ENCODE measurements around the gene GCFC2.
"Not testable (repeated sequence)": the region's sequence is repeated elsewhere in the genome, so short reads cannot be mapped to it uniquely, and the experiment has no call there.

The GCFC2 gene

GRCh38 chr2:75676464-75676863, 34.3 kb downstream of the GCFC2 start:
- no peak for DNase-seq

GRCh38 chr2:75675908-75676307, 34.8 kb downstream of the GCFC2 start:
- DNase-seq: no peak

- DNase-seq: not testable (repeated sequence)
These were observed 35.3 kb downstream of the GCFC2 start for GRCh38 chr2:75675423-75675822.

GRCh38 chr2:75667884-75668283, 42.8 kb downstream of the GCFC2 start:
- no peak for DNase-seq

- DNase-seq: no peak
These were observed 43.8 kb downstream of the GCFC2 start for GRCh38 chr2:75666911-75667310.

GRCh38 chr2:75657798-75658197, 52.9 kb downstream of the GCFC2 start:
- DNase-seq: no peak

GRCh38 chr2:75656563-75656962, 54.2 kb downstream of the GCFC2 start:
- no peak for DNase-seq

GRCh38 chr2:75655861-75656260, 54.9 kb downstream of the GCFC2 start:
- no peak for DNase-seq

GRCh38 chr2:75654012-75654411, 56.7 kb downstream of the GCFC2 start:
- DNase-seq: no peak

- DNase-seq: no peak
These were observed 62.9 kb downstream of the GCFC2 start for GRCh38 chr2:75647771-75648170.

GRCh38 chr2:75646583-75647425, 63.9 kb downstream of the GCFC2 start, which contains the start of gene MRPL19:
TSS of gene MRPL19 (plus strand) at chr2:75646783. CDS start at chr2:75646808, 25 bp downstream.
- DNase-seq: peak; percentile 83

GRCh38 chr2:75646090-75646582, 64.6 kb downstream of the GCFC2 start:
- no peak for DNase-seq

GRCh38 chr2:75645643-75646042, 65.1 kb downstream of the GCFC2 start:
- no peak for DNase-seq

- DNase-seq: no peak
These were observed 66.7 kb downstream of the GCFC2 start for GRCh38 chr2:75643980-75644379.

GRCh38 chr2:75641587-75641986, 69.1 kb downstream of the GCFC2 start:
- DNase-seq: no peak

- DNase-seq: peak; percentile 19 to 36
These were observed 70.0 kb downstream of the GCFC2 start for GRCh38 chr2:75640621-75641121.

- DNase-seq: no peak
These were observed 73.1 kb downstream of the GCFC2 start for GRCh38 chr2:75637568-75637967.

- no peak for DNase-seq
These were observed 75.8 kb downstream of the GCFC2 start for GRCh38 chr2:75634945-75635344.

GRCh38 chr2:75633620-75634019, 77.1 kb downstream of the GCFC2 start:
- no peak for DNase-seq

GRCh38 chr2:75632813-75633212, 77.9 kb downstream of the GCFC2 start:
- no peak for DNase-seq

- DNase-seq: no peak
These were observed 78.5 kb downstream of the GCFC2 start for GRCh38 chr2:75632091-75632701.

GRCh38 chr2:75627902-75628504, 82.7 kb downstream of the GCFC2 start:
- DNase-seq: peak; percentile 42 to 47

GRCh38 chr2:75622929-75623328, 87.8 kb downstream of the GCFC2 start:
- no peak for DNase-seq

GRCh38 chr2:75622500-75622899, 88.2 kb downstream of the GCFC2 start:
- no peak for DNase-seq

All from CD4-positive, alpha-beta T cell treated with Interleukin-1 beta for 1 hour (primary cell).